Islet of Langerhans (tissue), 1 donor: ENCODE measurements around the gene TSPYL6.

Experiments
- FAIRE-seq: peaks from one replicate; lab custom pipeline; 2011; peaks lifted over from hg19 to GRCh38; lab: Jason Lieb, UNC

The TSPYL6 gene

GRCh38 chr2:54255230-54256090, 569 bp downstream of the TSPYL6 start:
- no peak for FAIRE-seq

GRCh38 chr2:54254180-54254579, 1.8 kb downstream of the TSPYL6 start:
- FAIRE-seq, result no peak

GRCh38 chr2:54249629-54250028, 6.4 kb downstream of the TSPYL6 start:
- no peak for FAIRE-seq

- FAIRE-seq, result no peak
Measured at GRCh38 chr2:54247115-54247514, 8.9 kb downstream of the TSPYL6 start.

- no peak for FAIRE-seq
Measured at GRCh38 chr2:54240515-54241469, 15.2 kb downstream of the TSPYL6 start.

GRCh38 chr2:54239427-54239826, 16.6 kb downstream of the TSPYL6 start:
- no peak for FAIRE-seq

GRCh38 chr2:54237428-54237827, 18.6 kb downstream of the TSPYL6 start:
- FAIRE-seq, result no peak

GRCh38 chr2:54233832-54234649, 22.0 kb downstream of the TSPYL6 start:
- no peak for FAIRE-seq

- no peak for FAIRE-seq
Measured at GRCh38 chr2:54228945-54229344, 27.1 kb downstream of the TSPYL6 start.

GRCh38 chr2:54227798-54228197, 28.2 kb downstream of the TSPYL6 start:
- FAIRE-seq, result no peak

- FAIRE-seq, result no peak
Measured at GRCh38 chr2:54226260-54226659, 29.8 kb downstream of the TSPYL6 start.

GRCh38 chr2:54224997-54225396, 31.0 kb downstream of the TSPYL6 start:
- no peak for FAIRE-seq

GRCh38 chr2:54213082-54213481, 42.9 kb downstream of the TSPYL6 start:
- no peak for FAIRE-seq

GRCh38 chr2:54212456-54212855, 43.6 kb downstream of the TSPYL6 start:
- FAIRE-seq, result peak; percentile 62

- no peak for FAIRE-seq
Measured at GRCh38 chr2:54209379-54209778, 46.6 kb downstream of the TSPYL6 start.

- peak; percentile 81 for FAIRE-seq
Measured at GRCh38 chr2:54208364-54209240, 47.4 kb downstream of the TSPYL6 start.

- no peak for FAIRE-seq
Measured at GRCh38 chr2:54207666-54208195, 48.3 kb downstream of the TSPYL6 start.

GRCh38 chr2:54206596-54206995, 49.4 kb downstream of the TSPYL6 start:
- peak; percentile 93 for FAIRE-seq

GRCh38 chr2:54204476-54204875, 51.6 kb downstream of the TSPYL6 start:
- no peak for FAIRE-seq
